Esophagus mucosa (tissue), 1 donor: ENCODE results near the gene TGFBR3. TPM values are rescaled to one million over a fixed set of nuclear protein-coding genes. Genes with fewer than 3 reads are reported as not detected.
"Not testable (repeated sequence)": the region's sequence is repeated elsewhere in the genome, so short reads cannot be mapped to it uniquely, and the experiment has no call there.

Source experiments
- ATAC-seq: fragments of 200-7000 bp; cut with Tn5 transposase; one replicate; pipeline ENCODE4 v1.9.1; 2020
- total RNA-seq: library from RNA; stranded (reverse); gene quantifications from one replicate; pipeline ENCODE4 v1.2.4, GENCODE V29; 2023
- donor health status: DM: yes; HTN: yes; CAD: no.

Gene TGFBR3
- total RNA-seq, 1 donor from 2014 or later: 10.4 TPM

DNA sequence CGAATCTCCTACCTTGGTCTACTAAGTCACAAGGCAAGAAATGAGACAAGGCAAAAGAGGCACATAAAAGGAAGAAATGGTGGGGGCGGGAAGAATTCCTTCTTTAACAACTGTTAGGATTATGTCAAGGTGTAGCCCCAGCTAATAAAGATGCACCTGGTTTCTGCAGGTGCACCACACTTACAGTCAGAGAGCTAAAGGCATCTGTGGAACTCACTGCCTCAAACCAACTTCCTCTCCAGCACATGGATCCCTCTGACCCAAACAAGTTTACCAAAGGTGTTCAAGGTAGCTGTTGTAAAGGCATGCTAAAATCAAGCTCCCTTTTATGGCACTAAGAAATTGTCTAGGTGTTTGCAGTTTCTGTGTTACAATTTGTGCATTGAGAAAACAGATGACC is 38.1 kb downstream of the TGFBR3 start:
- no peak for ATAC-seq

DNA sequence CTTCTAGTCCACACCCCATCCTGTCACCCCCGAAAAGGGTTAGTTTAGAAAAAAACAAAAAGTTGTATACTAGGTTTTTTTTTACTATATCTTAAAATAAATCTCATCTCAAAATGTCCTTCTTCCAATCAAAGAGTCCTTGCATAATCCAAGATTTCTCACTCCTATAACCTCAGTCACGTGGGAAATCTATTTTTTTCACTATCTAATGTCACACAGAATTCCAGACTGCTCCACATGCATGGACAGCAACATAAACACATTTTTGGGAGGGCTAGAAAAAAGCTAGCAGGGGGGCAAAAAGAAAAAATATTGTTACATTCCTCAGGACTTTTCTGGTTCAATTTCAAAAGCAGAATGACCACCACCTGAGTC is 39.3 kb downstream of the TGFBR3 start:
- no peak for ATAC-seq

DNA sequence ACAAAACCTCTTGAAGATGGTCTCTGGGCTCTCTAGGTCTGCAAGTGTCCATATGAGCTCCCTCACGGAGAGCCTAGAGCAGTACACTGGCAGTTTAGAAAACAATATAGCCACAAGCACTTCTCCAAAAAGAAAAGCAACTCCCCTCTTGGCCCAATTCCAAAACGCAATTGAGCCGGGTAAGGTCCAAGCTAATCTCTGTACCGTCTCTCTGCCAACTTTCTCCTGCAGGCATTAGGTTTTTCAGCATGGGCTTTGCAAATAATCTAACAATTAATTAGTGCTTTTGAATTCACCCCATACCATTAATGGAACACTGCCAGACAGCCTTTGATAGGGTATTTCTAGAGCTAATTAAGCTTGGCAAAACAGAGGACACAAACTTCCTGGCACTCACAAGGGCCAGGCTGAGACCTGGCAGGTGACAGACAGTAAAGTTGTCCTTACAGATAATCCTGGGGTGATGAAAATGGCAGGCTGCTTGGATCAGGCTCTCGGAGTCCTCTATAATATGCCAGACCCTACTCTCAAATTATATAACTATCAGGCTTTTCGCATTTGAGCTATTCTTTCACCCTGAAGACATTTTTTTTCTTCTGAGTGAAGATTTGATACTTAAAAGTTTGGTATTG is 39.8 kb downstream of the TGFBR3 start:
- no peak for ATAC-seq

DNA sequence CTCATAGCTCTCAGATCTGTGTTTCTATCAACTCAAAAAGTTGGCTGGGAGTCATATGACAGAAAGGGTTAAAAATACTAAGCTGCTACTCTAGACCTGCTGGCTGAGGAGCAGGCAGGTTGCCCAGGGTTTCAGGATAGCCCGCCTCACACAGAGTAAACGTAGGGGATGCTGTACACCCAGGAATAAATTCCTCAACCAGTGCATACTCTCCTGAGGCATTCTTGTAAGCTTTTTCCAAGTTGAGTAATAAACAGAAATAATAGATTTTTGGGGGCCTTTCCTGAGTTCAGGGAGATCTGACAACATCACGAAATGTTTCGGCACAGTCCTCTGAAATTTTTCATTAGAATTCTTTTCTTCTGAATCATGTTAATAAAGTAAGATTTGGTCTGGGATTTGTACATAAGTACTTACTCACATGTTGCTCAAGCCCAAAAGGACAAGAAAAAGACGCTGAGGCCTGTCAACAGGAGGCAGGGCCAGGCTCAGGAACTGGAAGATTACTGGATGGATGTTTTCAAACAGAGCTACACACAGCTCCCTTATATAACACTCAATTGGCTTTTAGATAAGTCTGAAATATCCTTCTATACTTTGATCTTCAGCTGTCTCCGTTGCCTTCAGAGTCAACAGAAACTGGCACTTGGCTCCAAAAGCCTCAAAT is 41.0 kb downstream of the TGFBR3 start:
- peak; percentile 94 for ATAC-seq

DNA sequence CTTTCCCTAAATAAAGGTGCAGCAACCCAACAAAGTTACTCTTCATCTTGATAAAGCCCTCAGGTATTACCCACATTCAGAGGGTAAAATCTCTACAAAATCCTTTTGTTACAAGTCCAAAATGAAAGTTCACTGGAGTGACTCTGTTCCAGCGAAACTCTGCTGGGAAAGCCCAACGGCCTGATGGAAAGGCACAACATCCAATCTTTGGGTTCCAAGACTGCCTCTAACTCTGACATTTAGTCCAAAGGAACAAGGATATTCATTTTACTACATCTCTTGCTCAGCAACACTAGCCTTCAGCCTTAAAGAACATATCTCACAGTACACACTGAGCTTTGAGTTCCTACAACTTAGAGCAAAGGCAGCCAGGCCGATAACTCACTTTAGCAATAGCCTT is 42.1 kb downstream of the TGFBR3 start:
- ATAC-seq: no peak

DNA sequence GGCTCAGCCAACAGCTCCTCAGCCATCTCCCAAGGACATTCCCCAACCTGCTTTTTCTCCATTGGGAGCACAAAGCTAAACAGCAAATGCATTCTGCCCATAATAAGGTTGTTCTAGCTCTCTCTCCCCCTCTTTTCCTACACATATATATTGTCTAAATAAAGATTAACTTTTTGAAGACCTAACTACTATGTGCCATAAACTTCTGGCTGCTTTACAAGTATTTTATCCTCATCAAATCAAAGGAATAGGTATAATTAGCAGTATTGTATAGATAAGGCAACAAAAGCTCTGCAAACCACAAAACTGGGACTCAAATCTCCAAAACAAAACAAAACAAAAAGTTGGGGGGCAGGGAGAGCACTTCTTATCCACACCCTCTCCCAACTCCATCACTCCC is 43.4 kb downstream of the TGFBR3 start:
- ATAC-seq: no peak

DNA sequence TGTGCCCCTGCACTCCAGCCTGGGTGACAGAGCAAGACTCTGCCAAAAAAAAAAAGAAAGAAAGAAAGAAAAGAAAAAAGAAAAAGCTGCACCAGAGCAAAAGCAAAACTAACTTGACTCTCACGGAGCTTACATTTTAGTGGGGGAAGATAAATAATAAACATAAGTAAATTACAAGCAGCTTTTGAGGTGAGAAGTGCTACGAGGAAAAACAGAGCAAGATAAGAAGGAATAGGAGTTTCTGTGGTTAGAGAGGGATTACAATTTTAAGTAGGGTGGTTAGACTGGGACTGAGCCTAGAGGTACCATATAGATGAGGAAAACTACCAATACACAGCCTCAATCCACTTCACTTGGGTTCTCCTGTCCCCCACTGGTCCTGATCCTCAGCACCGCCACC is 43.9 kb downstream of the TGFBR3 start:
- ATAC-seq: no peak

DNA sequence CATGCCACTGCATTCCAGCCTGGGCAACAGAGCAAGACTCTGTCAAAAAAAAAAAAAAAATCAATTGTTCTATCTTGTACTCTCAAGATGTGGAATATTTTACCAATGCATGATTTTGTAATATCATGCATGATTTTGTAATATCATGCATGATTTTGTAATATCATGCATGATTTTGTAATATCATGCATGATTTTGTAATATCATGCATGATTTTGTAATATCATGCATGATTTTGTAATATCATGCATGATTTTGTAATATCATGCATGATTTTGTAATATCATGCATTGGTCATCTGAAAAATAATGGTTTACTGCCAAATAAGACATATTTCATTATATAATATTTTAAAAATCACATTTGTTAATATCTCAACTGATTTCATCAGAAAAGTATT is 45.7 kb downstream of the TGFBR3 start:
- ATAC-seq: not testable (repeated sequence)

DNA sequence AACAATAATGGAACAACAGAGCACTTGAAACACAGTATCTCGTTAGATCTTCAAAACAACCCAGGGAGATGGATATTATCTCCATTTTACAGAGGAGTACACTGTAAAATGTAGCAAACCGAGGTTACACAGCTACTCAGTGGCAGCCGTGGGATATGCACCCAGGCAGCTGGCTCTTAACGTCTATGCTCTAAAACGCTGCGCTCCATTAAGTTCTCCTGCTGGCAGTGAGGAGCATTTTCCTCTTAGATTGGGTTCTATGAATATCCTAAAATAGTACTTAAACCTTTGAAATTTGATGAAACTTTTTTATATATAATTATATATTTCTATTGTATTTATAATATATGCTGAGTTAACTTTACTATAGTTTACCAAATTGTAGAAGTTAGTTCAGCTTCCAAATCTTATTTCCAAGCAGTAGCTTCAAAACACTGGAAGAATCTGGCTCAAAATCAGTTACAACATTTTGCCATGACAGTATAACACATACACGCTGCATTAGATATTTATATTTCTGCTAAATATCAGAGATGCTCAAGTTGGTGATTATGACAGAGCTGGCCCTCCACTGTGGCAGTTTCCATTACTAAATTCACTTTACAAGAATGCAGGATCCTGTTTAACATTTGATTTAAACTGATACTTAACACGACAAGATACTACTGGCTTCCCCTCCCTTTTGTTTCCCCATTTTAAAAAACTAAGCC is 49.5 kb downstream of the TGFBR3 start:
- ATAC-seq: no peak

DNA sequence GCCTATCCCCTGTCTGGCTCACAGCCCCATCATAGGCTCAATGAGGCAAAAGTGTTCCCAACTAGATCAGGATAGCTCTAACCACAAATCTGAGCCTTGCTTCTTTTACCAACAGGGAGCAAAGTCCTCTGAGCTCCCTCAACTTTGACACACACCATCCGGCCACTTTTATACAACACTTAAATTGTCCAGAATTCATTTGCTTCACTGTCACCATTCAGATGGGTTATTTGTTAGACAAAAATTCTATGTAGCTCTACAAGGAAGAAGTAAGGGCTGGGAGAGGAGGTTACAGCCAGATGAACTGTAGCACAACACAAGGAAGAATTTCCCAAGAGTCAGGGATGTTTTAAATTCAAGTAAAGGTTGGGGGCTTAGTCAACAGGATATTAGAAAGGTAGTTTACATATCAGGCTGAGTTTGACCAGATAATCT is 50.8 kb downstream of the TGFBR3 start:
- no peak for ATAC-seq

DNA sequence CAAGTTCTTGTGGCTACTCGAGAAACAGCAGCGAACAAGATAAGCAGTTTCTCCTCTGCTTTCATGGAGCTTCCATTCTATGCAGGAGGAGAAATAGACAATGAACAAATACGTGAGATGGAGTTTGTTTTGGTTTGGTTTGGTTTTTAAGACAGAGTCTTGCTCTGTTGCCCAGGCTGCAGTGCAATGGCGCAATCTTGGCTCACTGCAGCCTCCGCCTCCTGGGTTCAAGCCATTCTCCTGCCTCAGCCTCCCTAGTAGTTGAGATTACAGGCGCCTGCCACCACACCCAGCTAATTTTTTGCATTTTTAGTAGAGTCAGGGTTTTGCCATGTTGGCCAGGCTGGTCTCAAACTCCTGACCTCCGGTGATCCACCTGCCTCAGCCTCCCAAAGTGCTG is 51.4 kb downstream of the TGFBR3 start:
- ATAC-seq: not testable (repeated sequence)

DNA sequence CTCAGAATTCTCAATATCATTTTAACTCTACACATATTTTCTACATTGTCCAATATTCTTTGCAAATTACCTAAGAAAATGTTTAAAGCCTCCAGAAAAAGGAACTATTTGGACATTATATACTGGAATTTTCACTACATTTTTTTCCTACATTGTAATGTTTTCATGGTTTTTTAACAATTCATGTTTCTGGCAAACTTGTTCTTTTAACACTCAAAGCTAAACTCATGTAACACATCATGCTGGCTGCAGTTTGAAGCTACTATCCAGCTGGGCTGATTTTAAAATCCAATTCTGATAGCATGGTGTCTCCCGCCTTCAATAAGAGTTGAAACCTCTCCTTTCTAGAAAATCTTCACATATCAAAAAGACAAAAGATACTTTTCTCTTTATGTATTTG is 52.0 kb downstream of the TGFBR3 start:
- ATAC-seq: no peak

DNA sequence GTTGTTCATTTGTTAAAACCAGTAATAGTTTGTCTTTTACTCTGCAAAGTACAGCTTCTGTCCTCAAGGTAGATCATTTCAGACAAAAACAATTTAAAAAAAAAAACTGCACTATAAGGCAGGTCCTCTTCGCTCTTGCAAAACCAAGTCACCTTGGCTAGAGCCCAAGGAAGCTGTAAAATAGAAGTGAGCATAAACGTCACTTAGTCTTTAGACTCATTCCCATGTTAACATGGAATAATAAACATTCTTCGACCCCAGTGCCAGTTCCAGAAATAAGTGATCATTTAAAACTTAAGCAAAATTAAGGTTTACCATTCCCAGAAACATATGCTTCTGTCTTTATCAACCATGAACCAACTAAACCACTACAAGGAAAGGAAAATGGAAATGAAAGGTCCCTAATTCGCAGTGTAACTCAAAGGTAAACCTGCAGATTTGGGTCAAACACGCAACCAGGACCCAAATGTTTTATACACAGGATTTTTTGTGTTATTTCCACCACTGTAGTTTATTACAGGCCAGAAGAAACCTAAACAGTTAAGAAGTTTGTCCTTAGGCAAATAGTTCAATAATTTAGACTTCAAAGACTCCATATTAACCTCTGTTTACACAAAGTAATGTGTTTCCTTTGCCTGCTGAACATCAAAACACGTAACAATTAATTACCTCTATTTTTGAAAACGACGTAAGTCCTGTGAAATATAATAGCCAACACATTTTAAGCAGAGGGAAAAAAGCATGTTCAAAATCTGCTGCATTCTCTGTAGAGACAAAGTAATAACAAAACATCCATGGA is 54.6 kb downstream of the TGFBR3 start:
- no peak for ATAC-seq

DNA sequence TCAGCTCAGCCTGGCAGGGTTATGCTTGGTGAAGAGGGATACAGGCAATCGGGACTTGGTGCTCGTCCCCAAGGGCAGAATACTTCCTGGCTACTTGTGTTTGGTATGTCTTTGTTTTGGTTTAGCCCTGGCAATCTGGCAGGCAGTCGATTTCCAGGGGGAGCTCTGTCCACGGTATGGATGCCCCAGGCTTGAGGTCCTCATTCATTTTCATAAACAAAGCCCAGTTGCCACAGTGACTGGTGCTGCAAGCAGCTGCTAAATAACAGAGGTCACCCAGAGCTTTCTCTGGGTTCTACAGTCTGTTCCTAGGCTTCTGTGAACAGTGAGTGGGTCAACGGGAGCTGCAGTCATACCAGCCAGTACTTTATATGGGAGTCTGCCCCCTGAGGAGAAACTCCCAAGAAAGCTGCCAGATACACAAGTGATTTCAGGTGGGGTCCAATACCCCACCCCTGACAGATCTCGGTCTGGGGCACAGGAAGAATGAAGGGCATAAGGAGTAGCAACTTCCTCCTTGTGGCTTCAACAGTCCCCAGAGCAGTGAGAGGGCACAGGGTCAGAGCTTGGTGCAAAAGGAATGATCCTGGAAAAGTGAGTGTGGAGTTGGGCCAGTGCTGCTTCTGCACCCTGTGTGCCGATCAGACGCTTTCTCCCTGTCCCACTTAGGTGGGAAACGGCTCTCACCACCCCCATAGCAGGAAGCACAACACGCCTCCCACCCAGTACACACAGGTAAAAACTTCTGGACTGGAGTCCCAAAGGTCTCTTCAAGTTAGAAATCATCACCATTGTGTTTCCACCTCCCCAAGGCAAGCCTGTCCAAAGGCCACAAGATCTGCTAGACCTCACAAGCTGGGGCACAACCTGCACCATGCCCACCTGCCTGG is 55.5 kb downstream of the TGFBR3 start:
- ATAC-seq: peak; percentile 5

DNA sequence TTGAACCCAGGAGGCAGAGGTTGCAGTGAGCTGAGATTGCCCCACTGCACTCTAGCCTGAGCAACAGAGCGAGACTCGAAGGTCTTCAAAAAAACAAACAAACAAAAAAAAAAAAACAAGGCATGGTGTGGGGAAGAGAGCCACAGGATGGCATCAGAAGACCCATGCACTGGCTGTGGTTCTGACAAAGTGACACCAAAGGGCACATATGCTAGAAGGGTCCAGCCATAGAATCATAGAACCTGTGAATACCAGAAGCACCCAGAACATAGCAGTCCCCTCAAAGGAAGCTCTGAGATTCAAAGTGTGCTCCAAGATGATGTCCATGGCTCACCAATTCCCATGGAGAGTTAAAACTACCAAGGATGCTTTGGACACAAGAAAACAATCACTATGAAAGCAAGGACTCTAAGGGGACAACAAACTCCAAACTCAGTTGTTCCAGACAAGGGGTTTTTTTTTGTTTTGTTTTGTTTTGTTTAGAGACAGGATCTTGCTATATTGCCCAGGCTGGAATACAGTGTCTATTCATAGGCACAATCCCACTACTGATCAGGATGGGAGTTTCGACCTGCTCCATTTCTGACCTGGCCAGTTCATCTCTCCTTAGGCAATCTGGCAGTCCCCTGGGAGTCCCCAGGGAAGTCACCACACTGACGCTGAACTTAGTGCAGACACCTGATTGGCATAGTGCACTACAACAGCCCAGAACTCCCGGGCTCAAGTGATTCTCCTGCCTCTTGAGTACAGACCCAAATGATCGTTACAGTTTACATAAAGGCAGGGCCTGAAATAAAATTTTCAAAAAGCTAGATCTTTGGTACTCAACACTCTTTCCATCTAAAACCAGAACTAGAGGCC is 56.4 kb downstream of the TGFBR3 start:
- no peak for ATAC-seq

DNA sequence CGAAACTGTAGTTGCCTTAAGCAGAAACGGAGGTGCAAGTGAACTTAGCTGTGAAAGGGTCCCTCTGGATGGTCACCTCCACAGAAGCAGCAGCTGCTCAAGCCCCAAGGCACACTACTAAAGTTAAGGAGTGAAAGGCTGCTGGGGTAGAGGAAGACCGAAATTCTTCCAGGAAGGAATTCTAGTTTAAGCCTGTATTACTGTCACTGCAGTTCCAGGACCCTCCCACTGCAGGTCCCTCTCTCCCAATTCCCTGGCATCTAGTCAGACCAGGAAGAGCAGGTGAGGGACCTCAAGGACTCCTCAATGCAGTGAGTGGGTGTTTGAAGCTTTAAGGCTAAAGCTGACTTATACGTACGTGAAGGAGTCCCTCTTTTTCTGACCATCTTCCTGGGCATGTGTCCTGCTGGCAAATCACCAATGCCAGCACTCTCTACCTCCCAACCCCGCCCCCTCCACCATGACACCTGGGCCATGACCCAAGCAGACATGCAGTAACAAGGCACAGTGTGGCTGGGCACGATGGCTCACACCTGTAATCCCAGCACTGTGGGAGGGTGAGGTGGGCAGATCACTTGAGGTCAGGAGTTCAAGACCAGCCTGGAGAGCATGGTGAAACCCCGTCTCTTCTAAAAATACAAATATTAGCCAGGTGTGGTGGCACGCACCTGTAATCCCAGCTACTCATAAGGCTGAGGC is 57.2 kb downstream of the TGFBR3 start:
- ATAC-seq: peak; percentile 83

DNA sequence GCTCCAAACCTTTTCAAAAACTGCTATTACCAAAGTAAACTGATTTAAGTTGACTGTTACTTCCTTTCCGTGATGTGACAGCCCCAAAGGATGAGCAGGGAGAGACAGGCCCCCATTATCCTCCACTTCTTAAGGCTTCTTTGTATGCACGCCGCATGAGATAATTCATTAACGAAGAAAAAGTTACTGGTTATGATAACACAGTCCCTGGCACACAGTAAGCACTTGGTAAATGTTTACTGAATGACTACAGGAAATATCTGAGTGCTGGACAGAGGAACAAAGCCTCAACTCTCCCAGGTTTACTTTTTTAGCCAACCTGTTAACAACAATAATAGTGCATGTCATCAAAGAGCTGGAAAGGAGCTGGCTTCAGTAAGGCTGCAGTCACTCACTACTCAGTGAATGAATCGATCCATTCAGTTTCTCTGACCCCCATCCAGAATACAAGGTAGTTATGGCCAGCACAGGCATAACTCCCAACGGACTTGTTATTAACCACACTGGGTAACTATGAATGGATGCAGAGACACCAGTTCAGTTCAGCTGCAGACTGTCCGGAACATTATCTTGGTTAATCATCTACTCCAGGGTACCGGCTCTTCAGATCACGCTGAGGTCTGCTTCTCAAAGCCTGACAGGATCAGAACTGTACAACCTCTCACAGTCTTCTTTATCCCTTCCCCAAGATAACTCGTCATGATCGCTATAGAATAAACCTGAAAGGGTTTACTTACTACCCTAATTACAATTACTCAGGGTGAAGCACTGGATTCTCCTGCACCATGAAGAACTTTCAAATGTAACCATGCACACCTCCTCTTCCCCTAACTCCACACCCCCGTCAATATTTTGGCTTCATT is 58.3 kb downstream of the TGFBR3 start:
- peak; percentile 4 for ATAC-seq

DNA sequence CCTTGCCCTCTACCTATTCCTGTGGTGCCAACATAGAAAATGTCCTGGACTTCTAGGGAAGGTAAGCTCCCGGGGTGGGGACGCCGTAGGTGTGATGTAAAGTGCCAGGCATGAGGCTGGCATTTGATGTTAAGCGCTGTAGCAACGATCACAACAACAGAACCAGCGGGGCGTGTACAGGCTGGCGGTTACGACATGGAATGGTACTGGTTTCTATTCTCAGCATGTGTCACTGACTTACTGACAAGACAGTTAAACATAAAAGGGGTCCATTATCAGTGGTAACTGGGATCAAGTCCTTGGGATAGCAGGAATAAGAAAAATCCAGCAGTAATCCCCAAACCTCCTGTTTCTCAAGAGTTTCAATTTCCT is 58.9 kb downstream of the TGFBR3 start:
- peak; percentile 88 for ATAC-seq

DNA sequence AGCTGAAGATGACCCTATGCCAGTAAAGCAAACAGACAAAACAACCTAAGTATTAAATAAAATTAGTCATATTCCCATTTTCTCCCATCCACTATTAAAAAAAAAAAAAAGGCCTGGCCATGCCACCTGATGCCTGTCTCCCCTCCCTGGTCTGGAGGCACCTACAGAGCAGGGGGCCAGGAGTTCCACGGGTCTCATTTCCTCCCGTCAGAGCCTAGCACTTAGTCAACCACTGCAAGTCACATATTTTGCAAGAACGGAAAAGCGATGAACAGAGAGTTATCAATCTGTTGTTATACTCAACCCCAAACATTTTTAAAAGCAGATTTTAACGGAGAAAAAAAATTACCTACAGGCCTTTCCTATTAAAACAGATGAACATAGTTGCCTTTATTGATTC is 59.3 kb downstream of the TGFBR3 start:
- ATAC-seq: no peak

DNA sequence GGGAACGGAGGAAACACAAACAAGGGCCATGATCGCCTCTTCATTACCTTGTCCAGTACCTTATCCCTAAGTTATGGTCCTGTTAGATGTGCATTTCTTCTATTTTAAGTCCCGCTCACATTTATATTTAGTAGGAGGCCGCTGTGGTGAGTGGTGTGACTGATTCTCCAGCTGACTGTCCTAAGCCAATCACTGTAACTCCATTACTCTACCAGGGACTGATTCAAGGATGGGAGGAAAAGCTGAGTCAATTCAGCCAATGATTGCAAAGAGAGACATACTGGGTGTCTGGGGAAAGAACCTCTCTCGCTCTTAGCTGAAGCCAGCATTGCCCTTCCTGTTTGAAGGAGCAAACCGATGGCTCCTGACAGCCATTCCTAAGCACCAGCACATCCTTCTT is 59.7 kb downstream of the TGFBR3 start:
- ATAC-seq: no peak
